GM12872 (cell line): Measurements from ENCODE around the gene CLSTN2.

Experiments used
- CTCF ChIP-seq: IDR thresholded peaks from 3 replicates; pipeline ENCODE4 v1.5.1; 2011; ENCODE audit warnings: low read depth, mild to moderate bottlenecking, low read length, moderate library complexity; ENCODE audit not compliant: insufficient read depth

CLSTN2 gene

GRCh38 chr3:140456974-140457373, 522.0 kb downstream of the CLSTN2 start:
- no peak for TF ChIP-seq CTCF

- no peak for TF ChIP-seq CTCF
Observed at GRCh38 chr3:140459462-140459861, 524.5 kb downstream of the CLSTN2 start.

- no peak for TF ChIP-seq CTCF
Observed at GRCh38 chr3:140461250-140461649, 526.3 kb downstream of the CLSTN2 start.

GRCh38 chr3:140463355-140463754, 528.4 kb downstream of the CLSTN2 start:
- no peak for TF ChIP-seq CTCF

- no peak for TF ChIP-seq CTCF
Observed at GRCh38 chr3:140465988-140466387, 531.0 kb downstream of the CLSTN2 start.

- no peak for TF ChIP-seq CTCF
Observed at GRCh38 chr3:140466535-140466934, 531.5 kb downstream of the CLSTN2 start.

- TF ChIP-seq CTCF = no peak
Observed at GRCh38 chr3:140467104-140467577, 532.2 kb downstream of the CLSTN2 start.
